ENCODE data around the gene RAB5B. TPM values are rescaled to one million over a fixed set of nuclear protein-coding genes. Genes with fewer than 3 reads are reported as not detected.

Gene RAB5B
- total RNA-seq, 1 donor from 2014 or later: 138 TPM

DNA sequence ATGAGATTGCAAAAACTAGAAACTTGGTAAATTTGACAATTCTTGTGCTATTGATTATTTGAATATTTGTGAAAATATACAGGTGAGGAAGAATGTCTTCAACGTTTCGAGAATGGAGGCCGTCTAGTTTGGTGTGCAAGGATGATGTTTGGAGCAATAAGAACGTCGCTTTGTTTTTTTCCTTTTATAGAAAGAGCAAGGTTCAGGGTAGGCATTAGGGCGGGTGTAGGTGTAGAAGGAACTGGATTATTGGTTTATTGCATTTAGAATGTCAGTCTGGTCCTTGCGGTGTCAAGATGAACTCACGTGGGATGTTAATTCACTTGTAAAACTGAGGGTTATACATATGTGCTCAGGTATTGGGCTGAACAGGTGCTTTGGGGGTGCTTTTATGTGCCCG is 69.0 kb downstream of the RAB5B start:
- H3K4me1 ChIP-seq: peaks cover 21% of the 10 kb centered on the region
- intact Hi-C loops (cut with DNase I): no loop called here
- TF ChIP-seq, protein P1, sequence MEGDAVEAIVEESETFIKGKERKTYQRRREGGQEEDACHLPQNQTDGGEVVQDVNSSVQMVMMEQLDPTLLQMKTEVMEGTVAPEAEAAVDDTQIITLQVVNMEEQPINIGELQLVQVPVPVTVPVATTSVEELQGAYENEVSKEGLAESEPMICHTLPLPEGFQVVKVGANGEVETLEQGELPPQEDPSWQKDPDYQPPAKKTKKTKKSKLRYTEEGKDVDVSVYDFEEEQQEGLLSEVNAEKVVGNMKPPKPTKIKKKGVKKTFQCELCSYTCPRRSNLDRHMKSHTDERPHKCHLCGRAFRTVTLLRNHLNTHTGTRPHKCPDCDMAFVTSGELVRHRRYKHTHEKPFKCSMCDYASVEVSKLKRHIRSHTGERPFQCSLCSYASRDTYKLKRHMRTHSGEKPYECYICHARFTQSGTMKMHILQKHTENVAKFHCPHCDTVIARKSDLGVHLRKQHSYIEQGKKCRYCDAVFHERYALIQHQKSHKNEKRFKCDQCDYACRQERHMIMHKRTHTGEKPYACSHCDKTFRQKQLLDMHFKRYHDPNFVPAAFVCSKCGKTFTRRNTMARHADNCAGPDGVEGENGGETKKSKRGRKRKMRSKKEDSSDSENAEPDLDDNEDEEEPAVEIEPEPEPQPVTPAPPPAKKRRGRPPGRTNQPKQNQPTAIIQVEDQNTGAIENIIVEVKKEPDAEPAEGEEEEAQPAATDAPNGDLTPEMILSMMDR (IDR thresholded peaks at IDR 0.05): no peak
- no peaks in the 10 kb centered on the region for H3K27me3 ChIP-seq (ENCODE audit: low read depth)
- peak overlapping the region; percentile 97 for H3K27ac ChIP-seq
- H3K36me3 ChIP-seq: peaks cover 39% of the 10 kb centered on the region
- peak overlapping the region; percentile 92 for H3K4me3 ChIP-seq
- ATAC-seq (no peak), DNase-seq (no peak)
- no peaks in the 10 kb centered on the region for H3K9me3 ChIP-seq

Other genes with a start within 250 kb of the RAB5B start
- 1,142 TPM for gene CD63, start 245.1 kb upstream of the RAB5B start, total RNA-seq
- gene GDF11, start 231.0 kb upstream of the RAB5B start, total RNA-seq: 3.8 TPM
- 40.1 TPM for gene SARNP, start 156.4 kb upstream of the RAB5B start, total RNA-seq
- 49.6 TPM for gene ORMDL2, start 156.0 kb upstream of the RAB5B start, total RNA-seq
- gene DNAJC14, start 144.5 kb upstream of the RAB5B start, total RNA-seq: 35.7 TPM
- gene MMP19, start 131.1 kb upstream of the RAB5B start, total RNA-seq: 35.2 TPM
- 28.9 TPM for gene PYM1, start 46.2 kb upstream of the RAB5B start, total RNA-seq
- 35.3 TPM for gene DGKA, start 42.9 kb upstream of the RAB5B start, total RNA-seq
- 1.2 TPM for gene PMEL, start 8.0 kb upstream of the RAB5B start, total RNA-seq
- gene CDK2, start 7.2 kb upstream of the RAB5B start, total RNA-seq: 22.2 TPM
- 23.3 TPM for gene SUOX, start 23.2 kb downstream of the RAB5B start, total RNA-seq
- 13.1 TPM for gene IKZF4, start 47.0 kb downstream of the RAB5B start, total RNA-seq
- gene RPS26, start 67.8 kb downstream of the RAB5B start, total RNA-seq: 77.2 TPM
- gene ERBB3, start 106.1 kb downstream of the RAB5B start, total RNA-seq: 80.5 TPM
- gene PA2G4, start 130.5 kb downstream of the RAB5B start, total RNA-seq: 69.4 TPM
- 2,837 TPM for gene RPL41, start 142.6 kb downstream of the RAB5B start, total RNA-seq
- gene ZC3H10, start 144.2 kb downstream of the RAB5B start, total RNA-seq: 12.5 TPM
- 114 TPM for gene ESYT1, start 154.2 kb downstream of the RAB5B start, total RNA-seq
- gene MYL6B, start 178.5 kb downstream of the RAB5B start, total RNA-seq: 21.4 TPM
- gene MYL6, start 184.3 kb downstream of the RAB5B start, total RNA-seq: 1,292 TPM
- gene SMARCC2, start 215.4 kb downstream of the RAB5B start, total RNA-seq: 115 TPM
- 49.8 TPM for gene RNF41, start 247.8 kb downstream of the RAB5B start, total RNA-seq